Heart right ventricle (tissue), 16 donors: ENCODE measurements around the gene CDHR5. TPM values are rescaled to one million over a fixed set of nuclear protein-coding genes. Genes with fewer than 3 reads are reported as not detected.

Experiments
- ATAC-seq, 8 donors: fragments of 200-7000 bp; cut with Tn5 transposase; one replicate each; pipeline ENCODE4 v1.9.1; 2020; ENCODE audit warnings: mild to moderate bottlenecking in 8 of 8, moderate library complexity in 8 of 8, moderate number of reproducible peaks in 1 of 8
- DNase-seq, 2 donors: peaks; one replicate each; pipeline ENCODE4 v3.0.0-alpha.2; 2020
- H3K27ac ChIP-seq, 10 donors: fragments of 200-600 bp; sonication (generic) in 2 of 10; one replicate each; pipeline versions ENCODE4 v1.5.0 to v1.8.0; 2020 to 2022; ENCODE audit warnings: mild to moderate bottlenecking in 3 of 10
- H3K27me3 ChIP-seq, 7 donors: fragments of 200-600 bp; one replicate each; pipeline ENCODE4 v1.8.0; 2021 to 2022; ENCODE audit warnings: mild to moderate bottlenecking in 2 of 7
- H3K36me3 ChIP-seq, 9 donors: fragments of 200-600 bp; sonication (generic) in 1 of 9; one replicate each; pipeline versions ENCODE4 v1.5.0 to v1.8.0; 2020 to 2022; ENCODE audit warnings: mild to moderate bottlenecking in 2 of 9
- H3K4me1 ChIP-seq, 9 donors: fragments of 200-600 bp; sonication (generic) in 1 of 9; one replicate each; pipeline versions ENCODE4 v1.5.0 to v1.8.0; 2020 to 2022; ENCODE audit warnings: mild to moderate bottlenecking in 4 of 9
- H3K4me3 ChIP-seq, 10 donors: fragments of 200-600 bp; sonication (generic) in 2 of 10; one replicate each; pipeline versions ENCODE4 v1.5.0 to v1.8.0; 2020 to 2022; ENCODE audit warnings: mild to moderate bottlenecking in 7 of 10, moderate library complexity in 2 of 10
- H3K9me3 ChIP-seq, 11 donors: fragments of 200-600 bp in 10 of 11; sonication (generic) in 2 of 11; one replicate each; pipeline versions ENCODE4 v1.5.0 to v1.8.0; 2013 to 2022; ENCODE audit warnings: mild to moderate bottlenecking in 2 of 11, control low read depth in 1 of 11, moderate library complexity in 1 of 11
- WGBS, 2 donors: extraction: QIAGEN DNeasy Blood & Tissue Kit; methylation state at CpG; one replicate each; pipeline ENCODE4 v1.1.7; 2013; ENCODE audit warnings: inconsistent platforms in 1 of 2; 5-methylcytosine and 5-hydroxymethylcytosine counted together
- intact Hi-C, 10 donors: fragments of 100-400 bp; cut with DNase I; formaldehyde crosslinking; loops; one replicate each; pipeline versions ENCODE4 v1.11.1 to v1.14.2; 2022
- polyA plus RNA-seq, 2 donors: library from polyadenylated mRNA; stranded (reverse); fragments of 200-250 nt; gene quantifications; one replicate each; pipeline ENCODE4 v1.2.3, GENCODE V29; 2013
- total RNA-seq, 10 donors: library from RNA; stranded (reverse); fragmentation: NEBNext Ultra II Directional in 3 of 10; extraction: Animal tissue kit (Norgen Biotek cat#: 25700) in 3 of 10; gene quantifications; one replicate each; pipeline versions ENCODE4 v1.2.1 to v1.2.4, GENCODE V29; 2021 to 2023
- TF ChIP-seq, protein P1 (sequence below), 9 donors: fragments of 200-600 bp; sonication (generic) in 2 of 9; IDR thresholded peaks; one replicate each; pipeline versions ENCODE4 v1.5.0 to v1.8.0; 2021 to 2022; ENCODE audit warnings: antibody characterized with exemption in 9 of 9, mild to moderate bottlenecking in 5 of 9, moderate library complexity in 1 of 9
- donor health status: Arrhythmogenic right ventricular cardiomyopathy.
- donor health status: ischemic (EF 13 %, LVEDD 7.1; RV severe dilation, severe dysfunction).
- donor health status: healthy with polysubstance abuse.
- donor health status: DM: no; HTN: yes; CAD: no.
- donor health status: DM: no; HTN: no; CAD: no.
- donor health status: ischemic (EF 25% LVEDD 6.9; RV normal size, moderate dysfunction).
- donor health status: ischemic (EF 25% LVEDD 5.7; RV mildly dilated, moderate dysfunction).
- donor health status: healthy.
- donor health status: DM: yes; HTN: yes; CAD: no.
- donor health status: Ischemic cardiomyopathy.
- donor health status: ischemic (EF 35%, LVEDD 5.7; RV mildly dilated, moderate dysfunction).
- donor health status: nonischemic (EF 11% LVEDD 7.7; RV severe dilation, severe dysfunction).
- donor health status: DM: yes; HTN: yes; CAD: no.
- donor health status: PGD.
- donor health status: ischemic (EF 29% LVEDD 5.4; RV normal size, mild dysfunction).
- donor health status: nonischemic (EF 23%, LVEDD 6.1; RV moderate dilation, normal function).

The CDHR5 gene
- total and polyA plus RNA-seq, 12 donors = not detected

- 22 to 25% methylated on average over 36 of the region's 36 CpGs for WGBS, 2 donors
- ATAC-seq (peak; percentile 1 to 49 (median 23)), DNase-seq (peak; percentile 41 to 78)
Measured at GRCh38 chr11:569158-569885, 55.4 kb downstream of the CDHR5 start.

DNA sequence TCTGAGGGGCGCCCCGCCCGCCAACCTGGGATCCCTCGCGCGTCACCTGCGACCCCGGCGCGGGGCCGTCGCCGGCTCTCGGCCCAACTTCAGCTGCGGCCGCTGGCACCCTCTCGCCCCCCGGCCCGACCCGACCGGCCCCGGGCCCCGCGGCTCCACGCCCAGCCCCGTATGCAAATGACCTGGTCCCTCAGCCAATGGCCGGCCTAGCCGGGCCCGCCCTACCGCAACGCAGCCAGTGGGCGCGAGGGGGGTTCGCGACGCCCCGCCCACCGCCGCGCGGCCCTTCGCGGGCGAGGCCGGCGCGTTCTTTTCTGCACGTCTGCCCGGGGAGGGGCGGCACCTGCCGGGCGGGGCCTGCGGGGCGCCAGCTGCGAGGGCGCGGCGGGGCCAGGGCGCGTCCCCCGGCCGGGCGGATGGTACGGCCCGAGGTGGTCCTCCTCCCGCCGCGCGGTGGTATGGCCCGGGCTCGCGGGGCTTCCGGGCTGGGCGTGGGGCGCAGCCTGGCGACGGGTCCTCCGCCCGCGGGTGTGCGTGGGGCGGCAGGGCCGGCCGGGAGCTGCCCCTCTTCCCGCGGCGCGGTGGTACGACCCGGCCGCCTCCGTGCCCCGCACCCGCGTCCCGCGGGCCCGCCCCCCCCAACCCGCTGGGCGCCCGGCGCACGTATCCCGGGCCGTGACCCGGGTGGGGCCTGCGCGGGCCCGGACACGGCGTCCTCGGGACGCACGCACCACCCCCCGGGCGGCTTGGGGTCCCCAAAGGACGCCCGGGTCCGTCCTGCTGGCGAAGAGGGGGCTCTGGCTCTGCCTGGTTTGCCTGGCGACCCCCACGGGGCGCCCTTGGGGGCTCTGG lies 56.2 kb downstream of the CDHR5 start:
- intact Hi-C loops = no loop called here
- DNase-seq (peak; percentile 91 to 95), ATAC-seq (peak; percentile 83 to 95 (median 91))
- peaks cover 0 to 5% (median 0%) of the 10 kb centered on the region in 7 donors for H3K27me3 ChIP-seq
- H3K4me3 ChIP-seq = peak overlapping the region; percentile 60 to 84 (median 74)
- 1% methylated on average over 65 to 118 of the region's 123 CpGs for WGBS, 2 donors
- H3K4me1 ChIP-seq = peaks cover 6 to 25% (median 18%) of the 10 kb centered on the region in 9 donors
- H3K36me3 ChIP-seq = peaks cover 0 to 5% (median 0%) of the 10 kb centered on the region in 9 donors
- H3K27ac ChIP-seq = peak overlapping the region; percentile 94 to 100 (median 98)
- TF ChIP-seq, protein P1, sequence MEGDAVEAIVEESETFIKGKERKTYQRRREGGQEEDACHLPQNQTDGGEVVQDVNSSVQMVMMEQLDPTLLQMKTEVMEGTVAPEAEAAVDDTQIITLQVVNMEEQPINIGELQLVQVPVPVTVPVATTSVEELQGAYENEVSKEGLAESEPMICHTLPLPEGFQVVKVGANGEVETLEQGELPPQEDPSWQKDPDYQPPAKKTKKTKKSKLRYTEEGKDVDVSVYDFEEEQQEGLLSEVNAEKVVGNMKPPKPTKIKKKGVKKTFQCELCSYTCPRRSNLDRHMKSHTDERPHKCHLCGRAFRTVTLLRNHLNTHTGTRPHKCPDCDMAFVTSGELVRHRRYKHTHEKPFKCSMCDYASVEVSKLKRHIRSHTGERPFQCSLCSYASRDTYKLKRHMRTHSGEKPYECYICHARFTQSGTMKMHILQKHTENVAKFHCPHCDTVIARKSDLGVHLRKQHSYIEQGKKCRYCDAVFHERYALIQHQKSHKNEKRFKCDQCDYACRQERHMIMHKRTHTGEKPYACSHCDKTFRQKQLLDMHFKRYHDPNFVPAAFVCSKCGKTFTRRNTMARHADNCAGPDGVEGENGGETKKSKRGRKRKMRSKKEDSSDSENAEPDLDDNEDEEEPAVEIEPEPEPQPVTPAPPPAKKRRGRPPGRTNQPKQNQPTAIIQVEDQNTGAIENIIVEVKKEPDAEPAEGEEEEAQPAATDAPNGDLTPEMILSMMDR (IDR thresholded peaks at IDR 0.05) = no peak
- H3K9me3 ChIP-seq = no peaks in the 10 kb centered on the region

More at GRCh38 chr11:569158-569885, 55.4 kb downstream of the CDHR5 start:
- peak overlapping the region; percentile 94 to 100 (median 98) for H3K27ac ChIP-seq
- no peaks in the 10 kb centered on the region for H3K36me3 ChIP-seq
- H3K9me3 ChIP-seq = no peaks in the 10 kb centered on the region
- H3K4me1 ChIP-seq = peaks cover 6 to 29% (median 22%) of the 10 kb centered on the region in 9 donors
- TF ChIP-seq, protein P1 (IDR thresholded peaks at IDR 0.05) = no peak
- peaks cover 0 to 9% (median 0%) of the 10 kb centered on the region in 7 donors for H3K27me3 ChIP-seq
- H3K4me3 ChIP-seq = peak overlapping the region; percentile 60 to 84 (median 74)
- intact Hi-C loops = no loop called here

- Histone ChIP-seq H3K36me3 (peaks cover 0 to 8% (median 0%) of the 10 kb centered on the region in 9 donors), H3K9me3 (no peaks in the 10 kb centered on the region), H3K4me3 (peak overlapping the region; percentile 21 to 80 (median 73)), H3K4me1 (peaks cover 6 to 25% (median 18%) of the 10 kb centered on the region in 9 donors), H3K27me3 (no peaks in the 10 kb centered on the region), H3K27ac (peak overlapping the region; percentile 68 to 100 (median 95))
- peak in 7 of 8 donors; percentile 1 to 32 (median 8) for ATAC-seq
- 15 to 22% methylated on average over 40 to 41 of the region's 41 CpGs for WGBS, 2 donors
- DNase-seq = no peak
- TF ChIP-seq, protein P1 (IDR thresholded peaks at IDR 0.05) = no peak
- intact Hi-C loops = no loop called here
Measured at GRCh38 chr11:567629-568292, 57.0 kb downstream of the CDHR5 start.
